Gastrocnemius medialis (tissue), 4 donors: ENCODE results near the gene ATP6V0B. TPM values are rescaled to one million over a fixed set of nuclear protein-coding genes. Genes with fewer than 3 reads are reported as not detected.

ENCODE experiments used
- ATAC-seq, 2 donors: fragments of 150-250 bp; one replicate each; pipeline ENCODE4 v1.9.1; 2016
- DNase-seq, 2 donors: peaks; one replicate each; pipeline ENCODE4 v3.0.0-alpha.2; 2019
- H3K27ac ChIP-seq, 4 donors: fragments of 200-600 bp; sonication (generic); 1 replicate in 1 of 4; 2 replicates in 3 of 4; pipeline ENCODE4 v1.5.1; 2016 to 2018; ENCODE audit warnings: mild to moderate bottlenecking in 2 of 4, moderate library complexity in 1 of 4
- H3K27me3 ChIP-seq, 3 donors: fragments of 200-600 bp; sonication (generic) in 2 of 3; 1 replicate in 1 of 3; 2 replicates in 2 of 3; pipeline versions ENCODE4 v1.5.1 to v1.6.0; 2016 to 2019; ENCODE audit warnings: mild to moderate bottlenecking in 1 of 3, moderate library complexity in 1 of 3
- H3K36me3 ChIP-seq, 2 donors: fragments of 200-600 bp; sonication (generic) in 1 of 2; one replicate each; pipeline ENCODE4 v1.5.1; 2017 to 2018
- H3K4me1 ChIP-seq, 2 donors: fragments of 200-600 bp; sonication (generic) in 1 of 2; one replicate each; pipeline ENCODE4 v1.5.1; 2016 to 2017; ENCODE audit warnings: mild to moderate bottlenecking in 2 of 2
- H3K4me3 ChIP-seq, 4 donors: fragments of 200-600 bp; sonication (generic) in 3 of 4; 1 replicate in 1 of 4; 2 replicates in 3 of 4; pipeline ENCODE4 v1.5.1; 2016 to 2019; ENCODE audit warnings: mild to moderate bottlenecking in 2 of 4
- H3K9me3 ChIP-seq, 3 donors: fragments of 200-600 bp; sonication (generic) in 2 of 3; 1 replicate in 1 of 3; 2 replicates in 2 of 3; pipeline ENCODE4 v1.5.1; 2016 to 2019
- POLR2A ChIP-seq, 2 donors: fragments of 450-650 bp; IDR thresholded peaks; one replicate each; pipeline ENCODE4 v1.6.1; 2017; ENCODE audit warnings: antibody characterized with exemption in 2 of 2, mild to moderate bottlenecking in 2 of 2, moderate library complexity in 2 of 2
- in situ Hi-C, 4 donors: fragments of 200-750 bp; cut with MboI; loops; one replicate each; pipeline versions ENCODE4 v1.15.0 to v1.8.0; 2017; ENCODE audit warnings: low sequenced_read_pairs in 4 of 4
- intact Hi-C: fragments of 100-400 bp; cut with DNase I; formaldehyde crosslinking; loops from one replicate; pipeline ENCODE4 v1.15.1; 2023; ENCODE audit warnings: low total_unique reads
- total RNA-seq, 4 donors: library from RNA; depleted of rRNA; stranded (reverse); fragments of >200 nt; gene quantifications; one replicate each; pipeline versions ENCODE4 v1.1.0 to v1.2.3, GENCODE V29; 2016
- TF ChIP-seq, protein P1 (sequence below), 5 experiments: fragments of 450-650 bp in 3 of 5; fragments of 200-600 bp in 2 of 5; sonication (generic) in 2 of 5; IDR thresholded peaks in 4 of 5; conservative IDR thresholded peaks in 1 of 5; 1 replicate in 4 of 5; 2 replicates in 1 of 5; pipeline ENCODE4 v1.5.1; 2016 to 2019; ENCODE audit warnings: antibody characterized with exemption in 5 of 5, mild to moderate bottlenecking in 3 of 5, moderate library complexity in 3 of 5

The ATP6V0B gene
- 100 to 1,000 TPM; 156 to 242 (median 195) TPM for total RNA-seq

DNA sequence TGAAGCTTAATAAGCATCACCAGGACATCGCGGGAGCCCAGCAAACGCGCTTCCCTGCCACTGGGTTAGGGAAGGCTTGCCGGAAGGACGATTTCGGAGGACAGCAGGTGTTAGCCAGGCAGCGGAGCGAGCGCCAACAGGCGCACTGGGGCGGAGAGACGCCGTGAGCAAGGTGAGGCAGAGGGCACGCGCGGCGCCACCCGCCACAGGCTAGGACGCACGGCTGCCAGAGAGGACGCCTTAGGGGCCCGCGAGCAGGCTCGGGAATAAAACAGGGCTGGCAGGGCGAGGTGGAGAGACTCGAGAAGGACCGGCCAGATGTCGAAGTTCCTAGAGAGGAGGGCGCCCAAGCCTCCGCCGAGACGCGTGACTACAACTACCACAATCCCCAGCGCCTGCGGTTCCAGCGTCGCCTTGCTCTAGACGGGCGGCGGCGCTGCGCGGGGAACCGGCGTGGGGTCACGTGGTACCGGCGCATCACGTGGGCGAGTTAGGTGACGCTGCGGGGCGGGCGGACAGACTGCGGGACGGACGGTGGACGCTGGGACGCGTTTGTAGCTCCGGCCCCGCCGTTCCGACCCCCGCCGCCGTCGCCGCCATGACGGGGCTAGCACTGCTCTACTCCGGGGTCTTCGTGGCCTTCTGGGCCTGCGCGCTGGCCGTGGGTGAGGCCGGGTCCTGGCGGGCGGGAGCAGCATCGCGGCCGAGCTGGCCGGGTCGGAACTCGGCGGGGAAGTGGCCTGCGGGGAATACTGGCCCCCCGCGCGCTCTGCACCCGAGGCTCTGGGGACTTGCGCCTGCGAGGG is at the start of gene ATP6V0B:
Gene ATP6V0B (plus strand): TSS at position 518 of the 806 bp plus-strand sequence. CDS start 81 bp downstream, at position 599.
- TF ChIP-seq POLR2A (IDR thresholded peaks at IDR 0.05) = peak; percentile 95 to 98
- TF ChIP-seq, protein P1, sequence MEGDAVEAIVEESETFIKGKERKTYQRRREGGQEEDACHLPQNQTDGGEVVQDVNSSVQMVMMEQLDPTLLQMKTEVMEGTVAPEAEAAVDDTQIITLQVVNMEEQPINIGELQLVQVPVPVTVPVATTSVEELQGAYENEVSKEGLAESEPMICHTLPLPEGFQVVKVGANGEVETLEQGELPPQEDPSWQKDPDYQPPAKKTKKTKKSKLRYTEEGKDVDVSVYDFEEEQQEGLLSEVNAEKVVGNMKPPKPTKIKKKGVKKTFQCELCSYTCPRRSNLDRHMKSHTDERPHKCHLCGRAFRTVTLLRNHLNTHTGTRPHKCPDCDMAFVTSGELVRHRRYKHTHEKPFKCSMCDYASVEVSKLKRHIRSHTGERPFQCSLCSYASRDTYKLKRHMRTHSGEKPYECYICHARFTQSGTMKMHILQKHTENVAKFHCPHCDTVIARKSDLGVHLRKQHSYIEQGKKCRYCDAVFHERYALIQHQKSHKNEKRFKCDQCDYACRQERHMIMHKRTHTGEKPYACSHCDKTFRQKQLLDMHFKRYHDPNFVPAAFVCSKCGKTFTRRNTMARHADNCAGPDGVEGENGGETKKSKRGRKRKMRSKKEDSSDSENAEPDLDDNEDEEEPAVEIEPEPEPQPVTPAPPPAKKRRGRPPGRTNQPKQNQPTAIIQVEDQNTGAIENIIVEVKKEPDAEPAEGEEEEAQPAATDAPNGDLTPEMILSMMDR (IDR thresholded peaks at IDR 0.05 in 4 of 5, conservative IDR thresholded peaks at IDR 0.05 in 1 of 5) = peak; percentile 17 to 60 (median 37)
- in situ Hi-C loops (no loop called here), intact Hi-C loops (loop anchor here (1.0 to 10.0 kb wide), 4 partner anchors 28 to 380 kb away; partner anchors contain the start of genes ERI3, IPO13 and KDM4A)
- H3K36me3 ChIP-seq = peaks cover 0 to 32% of the 10 kb centered on the region in 2 donors
- H3K9me3 ChIP-seq = no peaks in the 10 kb centered on the region
- peaks cover 38 to 66% of the 10 kb centered on the region in 2 donors for H3K4me1 ChIP-seq
- H3K27me3 ChIP-seq = no peaks in the 10 kb centered on the region
- peak within 1 kb of the TSS; percentile 84 to 100 (median 96) for H3K4me3 ChIP-seq
- DNase-seq (peak; percentile 95 to 96), ATAC-seq (peak; percentile 75 to 78)
- H3K27ac ChIP-seq = peak within 1 kb of the TSS; percentile 94 to 98 (median 97)

DNA sequence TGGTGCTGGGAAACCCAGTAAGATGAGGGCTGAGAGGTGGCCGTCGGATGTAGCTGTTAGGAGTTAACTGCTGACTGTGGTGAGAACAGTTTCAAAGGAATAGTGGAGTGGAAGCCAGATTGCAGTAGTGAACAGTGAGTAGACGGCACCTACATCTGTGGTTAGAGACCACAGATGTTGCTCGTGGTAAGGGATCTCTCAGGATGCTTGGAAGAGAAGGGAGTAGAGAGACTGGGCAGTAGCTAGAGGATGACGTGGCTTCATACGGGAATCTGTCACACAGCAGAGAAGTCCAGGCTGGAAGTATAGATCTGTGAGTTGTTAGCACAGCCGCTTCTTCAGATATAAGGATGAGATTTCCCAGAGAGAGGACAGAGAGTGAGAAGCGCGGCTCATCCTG is 48.9 kb upstream of the ATP6V0B start:
- DNase-seq (no peak), ATAC-seq (no peak)
- intact Hi-C loops = no loop called here
- Histone ChIP-seq H3K27me3 (no peaks in the 10 kb centered on the region), H3K9me3 (no peaks in the 10 kb centered on the region), H3K4me3 (no peak overlapping the region), H3K4me1 (no peaks in the 10 kb centered on the region), H3K27ac (no peak overlapping the region), H3K36me3 (peaks cover 0 to 27% of the 10 kb centered on the region in 2 donors)
- TF ChIP-seq POLR2A (IDR thresholded peaks at IDR 0.05) = no peak
- TF ChIP-seq, protein P1 (IDR thresholded peaks at IDR 0.05 in 4 of 5, conservative IDR thresholded peaks at IDR 0.05 in 1 of 5) = no peak
- in situ Hi-C loops = loop anchor here in 3 of 4 donors (10.0 to 25.0 kb wide), 2 partner anchors 389 to 401 kb away; partner anchors contain the start of gene PTPRF (in 2 of the 3)

- H3K36me3 ChIP-seq = peaks cover 0 to 13% of the 10 kb centered on the region in 2 donors
- DNase-seq (no peak), ATAC-seq (no peak)
- H3K9me3 ChIP-seq = no peaks in the 10 kb centered on the region
- H3K27me3 ChIP-seq = no peaks in the 10 kb centered on the region
- no peak overlapping the region for H3K4me3 ChIP-seq
- in situ Hi-C loops (loop anchor here in 3 of 4 donors (5.0 to 25.0 kb wide), 4 partner anchors 158 to 393 kb away; partner anchors contain the start of gene PTPRF (in 2 of the 3)), intact Hi-C loops (loop anchor here (5.0 kb wide), 1 partner anchor 398 kb away; the partner anchor contains the start of gene PTPRF)
- TF ChIP-seq, protein P1 (IDR thresholded peaks at IDR 0.05 in 4 of 5, conservative IDR thresholded peaks at IDR 0.05 in 1 of 5) = peak in 3 of 5 experiments; percentile 6 to 32 (median 25)
- no peak for TF ChIP-seq POLR2A (IDR thresholded peaks at IDR 0.05)
- peaks cover 11 to 16% of the 10 kb centered on the region in 2 donors for H3K4me1 ChIP-seq
- H3K27ac ChIP-seq = peak overlapping the region in 2 of 4 donors; percentile 11 to 27
Measured at GRCh38 chr1:43930168-43930948, 44.4 kb upstream of the ATP6V0B start.

DNA sequence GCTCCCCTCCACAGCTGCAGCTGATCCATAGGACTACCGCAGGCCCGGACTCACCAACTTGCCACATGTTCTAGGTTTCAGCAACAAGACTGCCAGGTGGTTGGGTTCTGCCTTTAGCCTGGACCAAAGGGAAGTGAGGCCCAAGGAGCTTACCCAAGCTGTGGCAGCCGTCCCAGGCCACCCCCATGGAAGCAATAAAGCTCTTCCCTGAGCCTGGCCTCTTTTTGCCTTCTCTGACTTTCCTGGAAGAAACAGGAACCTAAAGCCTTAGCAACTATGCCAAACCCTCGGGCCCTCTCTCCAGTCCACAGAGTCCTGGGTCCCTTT is 43.8 kb upstream of the ATP6V0B start:
- no peaks in the 10 kb centered on the region for H3K27me3 ChIP-seq
- no peaks in the 10 kb centered on the region for H3K9me3 ChIP-seq
- H3K4me3 ChIP-seq = no peak overlapping the region
- ATAC-seq = no peak
- peaks cover 14 to 19% of the 10 kb centered on the region in 2 donors for H3K4me1 ChIP-seq
- TF ChIP-seq, protein P1 (IDR thresholded peaks at IDR 0.05 in 4 of 5, conservative IDR thresholded peaks at IDR 0.05 in 1 of 5) = no peak
- TF ChIP-seq POLR2A (IDR thresholded peaks at IDR 0.05) = no peak
- no peak overlapping the region for H3K27ac ChIP-seq
- intact Hi-C loops = loop anchor here (5.0 kb wide), 1 partner anchor 399 kb away; the partner anchor contains the start of gene PTPRF
- in situ Hi-C loops = loop anchor here in 3 of 4 donors (5.0 to 25.0 kb wide), 4 partner anchors 159 to 394 kb away; partner anchors contain the start of gene PTPRF (in 2 of the 3)
- H3K36me3 ChIP-seq = peaks cover 0 to 7% of the 10 kb centered on the region in 2 donors
- DNase-seq = no peak
